ENCODE measurements around the gene CYP2C18. TPM values are rescaled to one million over a fixed set of nuclear protein-coding genes. Genes with fewer than 3 reads are reported as not detected.

CYP2C18 gene
- total RNA-seq, 4 donors from 2014 or later = 5.0 to 274 (median 187) TPM

- TF ChIP-seq POLR2A (IDR thresholded peaks at IDR 0.05) (no peak), CTCF (IDR thresholded peaks at IDR 0.05) (no peak)
- no peak for DNase-seq
- Histone ChIP-seq H3K36me3 (peaks cover 0 to 4% (median 0%) of the 10 kb centered on the region in 3 donors), H3K4me3 (no peak overlapping the region), H3K9me3 (no peaks in the 10 kb centered on the region), H3K4me1 (no peaks in the 10 kb centered on the region), H3K27me3 (no peaks in the 10 kb centered on the region), H3K27ac (no peak overlapping the region)
Measured at GRCh38 chr10:94710578-94710977, 27.0 kb downstream of the CYP2C18 start.

- Histone ChIP-seq H3K4me1 (no peaks in the 10 kb centered on the region), H3K36me3 (peaks cover 0 to 7% (median 3%) of the 10 kb centered on the region in 3 donors), H3K4me3 (no peak overlapping the region), H3K27me3 (no peaks in the 10 kb centered on the region), H3K27ac (no peak overlapping the region), H3K9me3 (no peaks in the 10 kb centered on the region)
- DNase-seq = no peak
- TF ChIP-seq CTCF (IDR thresholded peaks at IDR 0.05) (no peak), POLR2A (IDR thresholded peaks at IDR 0.05) (no peak)
Measured at GRCh38 chr10:94725871-94726270, 42.3 kb downstream of the CYP2C18 start.

GRCh38 chr10:94735197-94735596 lies 51.7 kb downstream of the CYP2C18 start:
- H3K36me3 ChIP-seq = no peaks in the 10 kb centered on the region
- H3K9me3 ChIP-seq = no peaks in the 10 kb centered on the region
- no peaks in the 10 kb centered on the region for H3K27me3 ChIP-seq
- TF ChIP-seq POLR2A (IDR thresholded peaks at IDR 0.05) (no peak), CTCF (IDR thresholded peaks at IDR 0.05) (no peak)
- H3K4me3 ChIP-seq = no peak overlapping the region
- DNase-seq = no peak
- no peaks in the 10 kb centered on the region for H3K4me1 ChIP-seq
- no peak overlapping the region for H3K27ac ChIP-seq

GRCh38 chr10:94738588-94738987 lies 55.1 kb downstream of the CYP2C18 start:
- no peak for DNase-seq
- peaks cover 0 to 4% (median 0%) of the 10 kb centered on the region in 4 donors for H3K9me3 ChIP-seq
- H3K27ac ChIP-seq = no peak overlapping the region
- H3K4me3 ChIP-seq = no peak overlapping the region
- no peaks in the 10 kb centered on the region for H3K4me1 ChIP-seq
- TF ChIP-seq CTCF (IDR thresholded peaks at IDR 0.05) (no peak), POLR2A (IDR thresholded peaks at IDR 0.05) (no peak)
- no peaks in the 10 kb centered on the region for H3K27me3 ChIP-seq
- H3K36me3 ChIP-seq = peaks cover 0 to 11% (median 0%) of the 10 kb centered on the region in 3 donors

GRCh38 chr10:94747137-94747536 lies 63.6 kb downstream of the CYP2C18 start:
- Histone ChIP-seq H3K27me3 (no peaks in the 10 kb centered on the region), H3K4me3 (no peak overlapping the region), H3K9me3 (peaks cover 0 to 13% (median 0%) of the 10 kb centered on the region in 4 donors), H3K36me3 (peaks cover 0 to 20% (median 0%) of the 10 kb centered on the region in 3 donors), H3K4me1 (no peaks in the 10 kb centered on the region), H3K27ac (no peak overlapping the region)
- no peak for DNase-seq
- TF ChIP-seq POLR2A (IDR thresholded peaks at IDR 0.05) (no peak), CTCF (IDR thresholded peaks at IDR 0.05) (no peak)

GRCh38 chr10:94747838-94748237 lies 64.3 kb downstream of the CYP2C18 start:
- no peak for DNase-seq
- TF ChIP-seq CTCF (IDR thresholded peaks at IDR 0.05) = no peak
- TF ChIP-seq POLR2A (IDR thresholded peaks at IDR 0.05) = no peak

More at GRCh38 chr10:94747838-94748237, 64.3 kb downstream of the CYP2C18 start:
- Histone ChIP-seq H3K27ac (no peak overlapping the region), H3K4me3 (no peak overlapping the region), H3K9me3 (peaks cover 0 to 13% (median 0%) of the 10 kb centered on the region in 4 donors), H3K4me1 (no peaks in the 10 kb centered on the region), H3K36me3 (peaks cover 0 to 20% (median 0%) of the 10 kb centered on the region in 3 donors), H3K27me3 (no peaks in the 10 kb centered on the region)

Measured in Peyer's patch (tissue), 4 donors.